ENCODE measurements around the gene PTGER2.

Gene PTGER2

GRCh38 chr14:52272375-52272774, 41.7 kb upstream of the PTGER2 start:
- TF ChIP-seq POLR2AphosphoS5 (IDR thresholded peaks at IDR 0.05; ENCODE audit: low read depth, low read length) (no peak), FOXP2 (optimal IDR thresholded peaks at IDR 0.05; ENCODE audit: borderline replicate concordance, extremely low read depth, extremely low read length, insufficient read depth) (no peak), SIN3A (IDR thresholded peaks at IDR 0.05; ENCODE audit: borderline replicate concordance, insufficient read depth, low read length) (no peak), REST (IDR thresholded peaks at IDR 0.05; ENCODE audit: insufficient read depth in 1 of 2, low read depth in 2 of 2, low read length in 2 of 2) (no peak), TAF1 (IDR thresholded peaks at IDR 0.05; ENCODE audit: borderline replicate concordance, insufficient read depth, low read length) (no peak)

- TF ChIP-seq SIN3A (IDR thresholded peaks at IDR 0.05; ENCODE audit: borderline replicate concordance, insufficient read depth, low read length) (no peak), REST (IDR thresholded peaks at IDR 0.05; ENCODE audit: insufficient read depth in 1 of 2, low read depth in 2 of 2, low read length in 2 of 2) (no peak), POLR2AphosphoS5 (IDR thresholded peaks at IDR 0.05; ENCODE audit: low read depth, low read length) (no peak), FOXP2 (optimal IDR thresholded peaks at IDR 0.05; ENCODE audit: borderline replicate concordance, extremely low read depth, extremely low read length, insufficient read depth) (no peak), TAF1 (IDR thresholded peaks at IDR 0.05; ENCODE audit: borderline replicate concordance, insufficient read depth, low read length) (no peak)
Measured at GRCh38 chr14:52275372-52275771, 38.7 kb upstream of the PTGER2 start.

- TF ChIP-seq FOXP2 (optimal IDR thresholded peaks at IDR 0.05; ENCODE audit: borderline replicate concordance, extremely low read depth, extremely low read length, insufficient read depth) = no peak
- no peak for TF ChIP-seq SIN3A (IDR thresholded peaks at IDR 0.05; ENCODE audit: borderline replicate concordance, insufficient read depth, low read length)
- TF ChIP-seq TAF1 (IDR thresholded peaks at IDR 0.05; ENCODE audit: borderline replicate concordance, insufficient read depth, low read length) = no peak
- TF ChIP-seq REST (IDR thresholded peaks at IDR 0.05; ENCODE audit: insufficient read depth in 1 of 2, low read depth in 2 of 2, low read length in 2 of 2) = no peak
- no peak for TF ChIP-seq POLR2AphosphoS5 (IDR thresholded peaks at IDR 0.05; ENCODE audit: low read depth, low read length)
Measured at GRCh38 chr14:52277552-52277951, 36.6 kb upstream of the PTGER2 start.

GRCh38 chr14:52279408-52279807, 34.7 kb upstream of the PTGER2 start:
- TF ChIP-seq POLR2AphosphoS5 (IDR thresholded peaks at IDR 0.05; ENCODE audit: low read depth, low read length) (no peak), TAF1 (IDR thresholded peaks at IDR 0.05; ENCODE audit: borderline replicate concordance, insufficient read depth, low read length) (no peak), FOXP2 (optimal IDR thresholded peaks at IDR 0.05; ENCODE audit: borderline replicate concordance, extremely low read depth, extremely low read length, insufficient read depth) (no peak), REST (IDR thresholded peaks at IDR 0.05; ENCODE audit: insufficient read depth in 1 of 2, low read depth in 2 of 2, low read length in 2 of 2) (no peak), SIN3A (IDR thresholded peaks at IDR 0.05; ENCODE audit: borderline replicate concordance, insufficient read depth, low read length) (no peak)

- TF ChIP-seq TAF1 (IDR thresholded peaks at IDR 0.05; ENCODE audit: borderline replicate concordance, insufficient read depth, low read length) (no peak), REST (IDR thresholded peaks at IDR 0.05; ENCODE audit: insufficient read depth in 1 of 2, low read depth in 2 of 2, low read length in 2 of 2) (no peak), SIN3A (IDR thresholded peaks at IDR 0.05; ENCODE audit: borderline replicate concordance, insufficient read depth, low read length) (no peak), POLR2AphosphoS5 (IDR thresholded peaks at IDR 0.05; ENCODE audit: low read depth, low read length) (no peak), FOXP2 (optimal IDR thresholded peaks at IDR 0.05; ENCODE audit: borderline replicate concordance, extremely low read depth, extremely low read length, insufficient read depth) (no peak)
Measured at GRCh38 chr14:52283099-52283498, 31.0 kb upstream of the PTGER2 start.

Measured in PFSK-1 (cell line).